SK-N-SH treated with all-trans-retinoic acid at 6 μM for 48 hours (cell line): ENCODE measurements around the gene ARHGAP15.
A peak's percentile ranks its signal among the peaks of the same experiment; 100 is the strongest.

Experiments used
- ARNTL ChIP-seq: fragments of 450-650 bp; formaldehyde crosslinking; IDR thresholded peaks from 2 replicates; pipeline ENCODE4 v1.5.0; 2020; ENCODE audit warnings: low read depth, mild to moderate bottlenecking, moderate library complexity, borderline replicate concordance
- CREB5 ChIP-seq: fragments of 250-450 bp; sonication (Bioruptor Pico); IDR thresholded peaks from 2 replicates; pipeline ENCODE4 v1.5.1; 2020; ENCODE audit warnings: low read depth, mild to moderate bottlenecking, moderate library complexity
- ESRRG ChIP-seq: fragments of 250-450 bp; sonication (Bioruptor Pico); IDR thresholded peaks from 2 replicates; pipeline ENCODE4 v1.6.1; 2021; ENCODE audit warnings: mild to moderate bottlenecking
- GLIS3 ChIP-seq: fragments of 250-450 bp; sonication (Bioruptor Pico); IDR thresholded peaks from 2 replicates; pipeline ENCODE4 v1.5.0; 2020; ENCODE audit warnings: mild to moderate bottlenecking, moderate library complexity
- OSR1 ChIP-seq: fragments of 250-450 bp; sonication (Bioruptor Pico); IDR thresholded peaks from 2 replicates; pipeline ENCODE4 v1.8.0; 2022; ENCODE audit warnings: moderate library complexity, mild to moderate bottlenecking, inconsistent platforms
- RARB ChIP-seq: fragments of 250-450 bp; sonication (Bioruptor Pico); IDR thresholded peaks from 2 replicates; pipeline ENCODE4 v1.8.0; 2021; ENCODE audit warnings: mild to moderate bottlenecking, moderate library complexity
- TOX ChIP-seq: fragments of 250-450 bp; sonication (Bioruptor Pico); IDR thresholded peaks from 2 replicates; pipeline ENCODE4 v1.8.0; 2021; ENCODE audit warnings: mild to moderate bottlenecking, moderate library complexity, borderline replicate concordance
- ZFP3 ChIP-seq: fragments of 250-450 bp; sonication (Bioruptor Pico); IDR thresholded peaks from 2 replicates; pipeline ENCODE4 v1.5.0; 2020; ENCODE audit warnings: mild to moderate bottlenecking, moderate library complexity
- ZFP30 ChIP-seq: fragments of 450-650 bp; formaldehyde crosslinking; IDR thresholded peaks from 2 replicates; pipeline ENCODE4 v1.5.0; 2022; ENCODE audit warnings: mild to moderate bottlenecking, moderate library complexity
- ZNF70 ChIP-seq: fragments of 450-650 bp; formaldehyde crosslinking; IDR thresholded peaks from 2 replicates; pipeline ENCODE4 v1.5.0; 2020; ENCODE audit warnings: mild to moderate bottlenecking, moderate library complexity
- ZNF8 ChIP-seq: fragments of 450-650 bp; formaldehyde crosslinking; IDR thresholded peaks from 2 replicates; pipeline ENCODE4 v1.5.0; 2020; ENCODE audit warnings: mild to moderate bottlenecking, moderate library complexity
- TF ChIP-seq, protein P1 (sequence below): fragments of 250-450 bp; sonication (Bioruptor Pico); IDR thresholded peaks from 2 replicates; pipeline ENCODE4 v1.8.0; 2020; ENCODE audit warnings: mild to moderate bottlenecking, moderate library complexity, borderline replicate concordance

- TF ChIP-seq GLIS3 (no peak), ZFP30 (no peak), ZNF8 (no peak), CREB5 (CRISPR knock-in tag) (peak; percentile 56; the same call in 1 of the 2 replicates), ZFP3 (CRISPR knock-in tag) (no peak), TOX (peak; percentile 39; the same call in 1 of the 2 replicates), ESRRG (CRISPR knock-in tag) (no peak), ARNTL (CRISPR knock-in tag) (no peak), RARB (CRISPR knock-in tag) (no peak), OSR1 (CRISPR knock-in tag) (no peak), ZNF70 (CRISPR knock-in tag) (no peak)
- TF ChIP-seq, protein P1, sequence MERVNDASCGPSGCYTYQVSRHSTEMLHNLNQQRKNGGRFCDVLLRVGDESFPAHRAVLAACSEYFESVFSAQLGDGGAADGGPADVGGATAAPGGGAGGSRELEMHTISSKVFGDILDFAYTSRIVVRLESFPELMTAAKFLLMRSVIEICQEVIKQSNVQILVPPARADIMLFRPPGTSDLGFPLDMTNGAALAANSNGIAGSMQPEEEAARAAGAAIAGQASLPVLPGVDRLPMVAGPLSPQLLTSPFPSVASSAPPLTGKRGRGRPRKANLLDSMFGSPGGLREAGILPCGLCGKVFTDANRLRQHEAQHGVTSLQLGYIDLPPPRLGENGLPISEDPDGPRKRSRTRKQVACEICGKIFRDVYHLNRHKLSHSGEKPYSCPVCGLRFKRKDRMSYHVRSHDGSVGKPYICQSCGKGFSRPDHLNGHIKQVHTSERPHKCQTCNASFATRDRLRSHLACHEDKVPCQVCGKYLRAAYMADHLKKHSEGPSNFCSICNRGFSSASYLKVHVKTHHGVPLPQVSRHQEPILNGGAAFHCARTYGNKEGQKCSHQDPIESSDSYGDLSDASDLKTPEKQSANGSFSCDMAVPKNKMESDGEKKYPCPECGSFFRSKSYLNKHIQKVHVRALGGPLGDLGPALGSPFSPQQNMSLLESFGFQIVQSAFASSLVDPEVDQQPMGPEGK: no peak
These were observed 226.7 kb downstream of the ARHGAP15 start for GRCh38 chr2:143355870-143356269.
